GM19240 (cell line): ENCODE measurements around the gene FOXC1.

ENCODE experiments used
- DNase-seq: peaks from one replicate; pipeline ENCODE4 v3.0.0; 2011; ENCODE audit warnings: low spot score; ENCODE audit not compliant: insufficient read length

Gene FOXC1

DNA sequence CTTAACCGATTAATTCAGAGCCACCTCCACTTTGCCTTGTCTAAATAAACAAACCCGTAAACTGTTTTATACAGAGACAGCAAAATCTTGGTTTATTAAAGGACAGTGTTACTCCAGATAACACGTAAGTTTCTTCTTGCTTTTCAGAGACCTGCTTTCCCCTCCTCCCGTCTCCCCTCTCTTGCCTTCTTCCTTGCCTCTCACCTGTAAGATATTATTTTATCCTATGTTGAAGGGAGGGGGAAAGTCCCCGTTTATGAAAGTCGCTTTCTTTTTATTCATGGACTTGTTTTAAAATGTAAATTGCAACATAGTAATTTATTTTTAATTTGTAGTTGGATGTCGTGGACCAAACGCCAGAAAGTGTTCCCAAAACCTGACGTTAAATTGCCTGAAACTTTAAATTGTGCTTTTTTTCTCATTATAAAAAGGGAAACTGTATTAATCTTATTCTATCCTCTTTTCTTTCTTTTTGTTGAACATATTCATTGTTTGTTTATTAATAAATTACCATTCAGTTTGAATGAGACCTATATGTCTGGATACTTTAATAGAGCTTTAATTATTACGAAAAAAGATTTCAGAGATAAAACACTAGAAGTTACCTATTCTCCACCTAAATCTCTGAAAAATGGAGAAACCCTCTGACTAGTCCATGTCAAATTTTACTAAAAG is 2.7 kb downstream of the FOXC1 start:
- no peak for DNase-seq

DNA sequence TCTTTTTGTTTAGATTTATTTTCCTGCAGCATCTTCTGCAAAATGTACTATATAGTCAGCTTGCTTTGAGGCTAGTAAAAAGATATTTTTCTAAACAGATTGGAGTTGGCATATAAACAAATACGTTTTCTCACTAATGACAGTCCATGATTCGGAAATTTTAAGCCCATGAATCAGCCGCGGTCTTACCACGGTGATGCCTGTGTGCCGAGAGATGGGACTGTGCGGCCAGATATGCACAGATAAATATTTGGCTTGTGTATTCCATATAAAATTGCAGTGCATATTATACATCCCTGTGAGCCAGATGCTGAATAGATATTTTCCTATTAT is 3.2 kb downstream of the FOXC1 start:
- DNase-seq, result no peak

- DNase-seq, result no peak
Observed at GRCh38 chr6:1613346-1613687, 3.6 kb downstream of the FOXC1 start.

- no peak for DNase-seq
Observed at GRCh38 chr6:1613688-1614447, 4.2 kb downstream of the FOXC1 start.

- no peak for DNase-seq
Observed at GRCh38 chr6:1614448-1615150, 4.9 kb downstream of the FOXC1 start.

DNA sequence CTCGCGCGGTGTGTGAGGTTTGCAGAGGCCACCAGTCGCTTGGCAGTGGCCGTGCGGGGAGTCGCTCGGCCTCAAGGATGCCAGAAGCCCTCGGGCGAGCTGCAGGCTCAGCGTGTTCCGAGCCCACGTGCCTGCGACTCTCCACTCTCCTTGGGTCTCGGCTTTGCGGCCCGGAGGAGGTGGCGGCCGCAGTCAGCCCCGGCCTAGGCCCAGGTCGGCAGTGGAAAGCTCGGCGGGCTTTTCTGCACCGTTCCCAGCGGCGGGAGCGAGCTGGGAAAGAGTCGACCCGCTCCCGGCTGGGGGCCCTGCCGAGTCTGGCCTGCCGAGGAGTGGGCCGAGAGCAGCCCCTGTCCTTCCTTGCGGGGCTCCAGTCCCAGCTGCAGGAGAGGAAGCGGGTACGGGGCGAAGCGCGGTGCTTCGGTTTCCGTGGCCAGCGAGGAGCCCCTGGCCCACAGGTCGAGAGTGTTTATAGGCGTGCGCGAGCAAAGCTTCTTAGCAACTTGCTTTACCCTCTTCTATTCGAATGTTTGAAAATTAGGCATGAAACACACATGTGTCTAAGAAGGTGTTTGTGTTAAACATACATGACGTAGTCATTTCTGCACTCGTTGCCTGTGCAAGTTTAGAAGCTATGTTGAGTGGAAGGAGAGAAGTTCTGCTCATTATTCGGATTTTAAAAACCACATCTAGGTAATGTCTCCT is 5.6 kb downstream of the FOXC1 start:
- no peak for DNase-seq

DNA sequence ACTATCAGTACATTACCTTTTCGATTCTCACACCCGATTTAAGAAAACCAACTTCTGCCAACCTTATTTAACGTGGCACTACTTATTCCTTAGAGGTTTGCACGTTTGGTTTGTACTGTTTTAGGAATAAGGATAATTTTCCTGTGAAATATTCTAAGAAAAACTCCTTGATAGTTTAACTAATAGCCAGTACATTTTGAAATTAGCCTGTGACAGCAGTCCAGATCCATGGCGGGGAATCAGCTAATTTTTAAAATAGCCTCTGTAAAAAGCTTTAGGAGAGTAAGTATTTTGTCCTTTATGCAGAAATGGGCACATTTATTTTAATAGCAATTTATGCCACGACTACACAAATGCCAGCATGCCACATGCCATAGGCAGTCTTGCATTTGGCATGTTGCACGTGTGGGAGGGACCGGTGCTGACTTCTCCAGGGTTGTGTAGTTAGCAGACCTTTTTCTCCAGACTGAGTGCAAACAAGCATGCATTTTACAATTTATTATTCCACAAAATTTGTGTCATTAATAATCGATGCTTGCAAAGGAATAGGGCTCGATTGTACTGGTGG is 6.2 kb downstream of the FOXC1 start:
- no peak for DNase-seq

DNA sequence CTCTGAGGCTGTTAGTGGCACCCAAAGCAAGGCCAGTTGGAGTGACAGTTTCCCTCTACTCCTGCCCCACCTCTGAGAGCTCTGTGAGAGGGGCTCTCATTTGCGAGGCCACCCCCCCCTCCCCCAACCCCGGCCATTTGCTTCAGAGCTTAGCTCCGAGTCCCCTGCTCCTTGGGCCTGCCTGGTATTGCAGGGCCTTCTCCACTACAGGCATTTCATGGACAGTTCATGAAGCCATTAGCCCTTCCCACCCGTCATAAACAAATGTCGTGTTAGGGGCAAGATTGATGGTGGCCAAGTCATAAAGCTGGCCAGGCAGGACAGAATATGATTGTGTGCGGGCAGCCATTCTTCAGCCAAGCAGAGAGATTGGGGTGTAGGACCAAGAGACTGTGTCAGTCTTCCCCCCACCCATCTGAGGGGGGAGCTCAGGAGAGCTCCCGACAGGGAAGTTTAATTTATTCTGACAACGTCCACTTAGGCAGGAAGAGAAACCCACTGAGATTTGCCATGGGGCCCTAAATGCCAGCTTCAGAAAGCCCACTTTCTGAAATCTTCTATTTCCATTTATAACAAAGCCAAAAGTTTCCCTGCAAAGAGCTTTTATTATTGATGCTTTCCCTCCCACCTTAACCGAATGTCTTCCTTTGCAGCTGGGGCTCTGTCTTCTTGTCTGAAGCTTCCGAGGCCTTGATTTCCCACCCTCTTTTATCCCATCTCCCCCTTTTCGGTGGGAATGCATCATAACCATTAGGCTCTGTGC is 7.2 kb downstream of the FOXC1 start:
- no peak for DNase-seq

DNA sequence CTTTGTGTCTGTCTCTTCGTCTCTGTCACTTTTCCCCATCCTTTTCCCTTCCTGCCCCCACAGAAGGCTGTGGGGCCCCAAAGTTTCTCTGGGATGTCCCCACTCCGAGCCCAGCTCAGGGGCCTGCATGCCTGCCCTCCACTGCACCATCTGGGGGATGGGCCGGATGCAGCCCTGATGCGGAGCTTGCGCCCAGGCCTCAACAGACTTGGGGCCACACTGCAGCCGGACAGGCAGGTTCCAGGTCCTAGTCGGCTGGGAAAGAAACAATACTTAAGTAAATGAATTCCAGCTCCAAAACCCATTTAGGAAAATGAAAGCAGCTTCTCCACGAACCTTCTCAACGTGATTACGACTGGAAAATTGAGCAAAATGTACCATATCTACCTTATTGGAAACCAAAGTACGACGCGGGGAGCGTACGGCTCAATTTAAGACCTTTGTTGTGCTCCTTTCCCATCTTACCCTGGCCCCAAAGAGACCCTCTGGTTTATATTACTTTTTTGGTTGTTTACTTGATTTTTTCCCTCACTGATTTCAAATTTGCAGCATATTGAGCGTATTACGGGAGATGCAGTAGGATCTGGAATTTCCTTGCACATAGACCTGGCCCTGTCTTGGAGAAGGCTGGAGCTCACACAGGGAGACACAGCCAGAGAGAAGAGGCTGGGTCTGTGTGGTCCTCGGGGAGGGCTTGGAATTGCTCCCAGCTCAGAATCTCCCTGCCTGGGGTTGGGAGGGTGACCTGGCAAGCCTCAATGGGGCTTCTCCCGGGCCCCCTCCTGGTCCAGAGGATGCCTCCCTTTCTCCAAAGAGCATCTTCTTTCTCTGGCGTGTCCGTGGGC is 8.0 kb downstream of the FOXC1 start:
- no peak for DNase-seq

DNA sequence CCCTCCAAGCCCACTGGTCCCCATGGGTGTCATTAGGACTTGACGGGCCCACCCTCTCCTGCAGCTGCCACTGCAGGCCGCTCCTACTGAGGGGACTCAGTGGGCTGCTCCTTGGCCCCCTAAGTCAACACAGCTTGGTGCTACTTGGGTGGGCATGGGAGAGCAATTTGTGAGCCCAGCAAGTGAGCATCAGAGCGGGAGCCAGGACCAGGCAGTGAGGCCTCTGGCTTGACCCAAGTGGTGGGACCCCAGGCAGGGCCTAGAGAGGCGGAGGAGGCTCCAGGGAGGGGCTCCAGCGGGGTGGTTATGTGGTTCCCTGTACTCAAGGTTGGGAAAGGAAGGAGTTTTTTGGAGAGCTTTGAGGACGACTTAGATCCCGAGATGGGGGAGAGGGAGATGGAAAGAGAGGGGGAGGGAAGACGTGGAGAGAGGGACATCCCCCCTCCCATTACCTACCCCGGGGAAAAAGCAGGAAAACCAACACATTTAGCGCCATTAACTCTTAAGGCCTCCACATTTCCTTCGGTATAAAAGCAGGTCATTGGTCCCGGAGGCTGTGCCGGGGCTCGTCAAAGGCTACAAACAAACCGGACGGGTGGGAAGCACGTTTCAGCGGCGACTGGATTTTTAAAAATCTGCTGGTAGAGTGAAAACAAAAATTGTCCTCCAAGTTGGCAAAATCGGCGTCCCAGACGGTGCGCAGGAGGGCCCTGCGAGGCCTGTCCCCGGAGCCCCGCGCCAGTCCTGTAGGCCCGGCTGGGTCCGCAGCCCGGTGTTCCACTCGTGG is 8.8 kb downstream of the FOXC1 start:
- no peak for DNase-seq

DNA sequence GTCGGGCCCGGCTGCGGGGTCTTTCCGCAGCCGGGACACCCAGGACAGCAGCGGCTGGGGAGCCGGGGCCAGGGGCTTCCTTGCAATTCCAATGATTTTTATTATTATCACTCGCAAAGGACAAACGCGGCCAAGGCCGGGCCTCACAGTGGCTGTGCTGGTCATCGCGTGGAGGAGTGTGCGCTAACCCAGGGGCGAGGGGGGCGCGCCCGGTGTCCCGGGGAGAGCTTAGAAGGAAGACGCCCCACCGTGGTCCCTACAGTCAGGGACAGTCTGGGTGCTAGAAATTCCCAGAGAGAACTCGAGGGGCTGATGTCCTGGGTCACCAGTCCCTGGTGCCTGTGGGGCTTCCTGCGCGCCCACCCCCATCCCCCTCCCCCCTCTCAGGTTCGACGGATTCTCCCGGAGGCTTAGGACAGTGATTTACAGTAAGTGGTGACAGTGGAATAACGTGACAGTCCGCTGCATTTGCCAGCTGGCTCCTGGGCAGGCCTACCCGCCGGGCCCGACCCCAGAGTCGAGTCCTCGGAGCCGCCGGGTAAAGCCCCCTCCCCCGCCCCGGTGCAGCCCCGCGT is 9.5 kb downstream of the FOXC1 start:
- no peak for DNase-seq

DNA sequence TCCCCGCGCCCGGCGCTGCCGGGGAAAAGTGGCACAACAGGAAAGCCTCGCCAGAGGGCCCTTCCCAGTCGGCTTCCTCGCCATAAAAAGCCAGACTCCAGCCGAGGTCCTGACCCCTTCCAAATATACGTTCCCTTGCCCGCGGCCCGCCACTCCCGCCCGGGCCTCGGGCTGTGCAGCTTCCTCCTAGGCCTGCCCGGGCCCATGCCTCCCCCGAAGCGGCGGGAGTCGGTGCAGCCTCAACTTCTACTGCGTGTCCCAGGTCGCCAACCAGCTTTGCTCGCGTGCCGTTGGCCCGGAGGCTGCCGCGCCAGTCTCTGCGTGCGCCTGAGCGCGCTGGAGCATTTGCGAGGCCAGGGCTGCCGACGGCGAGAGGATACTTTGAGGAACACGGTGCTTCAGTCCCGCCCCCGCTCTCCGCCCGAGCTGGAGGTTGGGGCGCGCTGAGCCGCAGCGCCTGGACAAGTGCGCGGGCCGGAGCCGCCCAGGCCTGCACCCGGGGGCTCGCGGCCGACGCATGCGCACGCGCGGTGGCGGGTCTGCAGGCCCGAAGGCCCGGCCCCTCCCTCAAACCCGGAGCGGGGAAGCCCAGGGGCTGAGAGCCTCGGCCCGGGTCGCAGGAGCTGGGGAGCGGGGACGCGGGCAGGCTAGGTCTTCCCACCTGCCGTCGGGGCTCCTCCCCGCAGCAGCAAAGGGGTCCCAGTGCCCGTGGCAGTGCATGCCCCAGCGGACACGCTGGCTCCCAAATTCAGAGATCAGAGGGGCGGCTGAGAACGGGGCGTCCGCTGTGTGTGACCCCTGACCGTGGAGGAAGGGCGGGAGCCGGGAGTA is 10.2 kb downstream of the FOXC1 start:
- DNase-seq, result no peak

GRCh38 chr6:1620504-1621069 is 10.9 kb downstream of the FOXC1 start:
- no peak for DNase-seq

DNA sequence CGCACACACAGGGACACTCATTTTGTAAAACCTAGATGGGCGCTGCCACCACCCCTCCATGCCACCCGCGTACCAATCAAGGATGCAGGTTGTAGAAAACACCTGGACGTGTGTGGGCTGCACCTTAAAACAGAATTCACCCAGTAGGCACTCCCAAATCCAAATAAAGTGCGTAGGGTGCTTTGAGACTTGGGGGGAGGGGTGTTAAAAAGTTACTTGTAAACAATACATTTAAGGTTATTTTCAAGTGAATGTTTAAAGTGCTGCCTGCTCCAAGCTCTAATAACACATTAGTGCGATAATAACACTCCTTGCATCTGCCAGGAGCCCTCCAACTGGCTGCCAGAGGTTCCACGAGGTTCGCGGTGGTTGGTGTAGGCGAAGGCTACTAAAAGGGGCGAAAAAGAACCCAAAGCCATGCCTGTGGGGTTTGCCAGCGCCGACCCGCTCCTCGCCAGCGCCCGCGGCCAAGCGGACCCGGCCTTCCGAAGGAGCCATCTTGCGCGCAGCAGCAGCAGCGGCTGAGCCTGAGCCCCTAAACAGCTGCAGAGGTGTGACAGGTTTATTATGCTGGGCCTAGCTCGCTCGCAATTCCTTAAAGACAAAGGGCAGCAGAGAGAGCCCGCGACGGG is 11.5 kb downstream of the FOXC1 start:
- no peak for DNase-seq

- no peak for DNase-seq
Observed at GRCh38 chr6:1622220-1622850, 12.6 kb downstream of the FOXC1 start.

DNA sequence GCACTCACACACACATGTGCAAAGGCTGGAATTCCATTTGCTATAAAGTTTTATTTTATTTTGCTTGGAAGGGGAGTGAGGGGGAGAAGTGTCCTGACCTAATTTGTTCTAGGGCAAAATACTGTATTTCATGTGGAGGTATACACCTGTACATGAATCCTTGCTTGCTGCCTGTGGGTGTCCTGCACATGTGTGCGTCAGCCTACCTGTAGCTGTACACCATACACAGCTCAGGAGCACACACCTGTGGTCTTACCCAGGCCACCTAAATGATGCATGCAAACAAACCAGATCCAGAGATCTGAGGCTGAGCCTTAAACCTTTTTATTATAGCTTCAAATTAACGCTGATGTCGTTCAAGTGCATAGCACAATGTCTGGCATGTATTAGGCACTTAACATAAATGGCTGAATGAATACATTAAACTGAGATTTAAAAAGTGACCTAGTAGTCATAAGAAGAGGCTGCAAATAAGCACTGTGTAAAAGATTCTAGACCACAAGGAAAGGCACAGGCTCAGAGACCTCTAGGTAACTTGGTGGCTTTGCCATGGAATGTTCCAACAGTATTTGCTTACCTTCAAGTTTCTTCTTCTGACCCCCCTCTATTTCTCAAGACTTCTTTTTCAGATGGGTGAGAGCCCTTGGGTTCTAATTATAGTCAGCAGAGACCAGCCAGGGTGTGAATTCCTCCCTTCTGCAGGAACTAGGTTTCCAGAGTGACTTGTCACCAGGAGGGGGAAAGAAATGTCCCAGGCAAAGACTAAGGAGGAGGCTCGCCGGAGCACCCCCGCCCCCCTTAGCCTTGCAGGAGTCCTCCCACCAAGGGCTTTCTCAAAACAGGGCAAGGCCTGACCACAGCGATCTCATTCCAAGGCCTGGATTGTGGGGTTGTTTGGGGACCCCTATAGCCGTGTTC is 13.4 kb downstream of the FOXC1 start:
- DNase-seq, result no peak
